MCF 10A (cell line): ENCODE data around the gene SLF1. TPM values are rescaled to one million over a fixed set of nuclear protein-coding genes. Genes with fewer than 3 reads are reported as not detected.

Experiments used
- BruUV-seq: library from RNA; stranded (reverse); fragments of 400-500 nt; replicated peaks from 2 replicates; lab custom pipeline; 2021; lab: Mats Ljungman, UMichigan
- CTCF ChIA-PET: fragments of 300-600 bp; sonication (Branson Sonifier 250); formaldehyde crosslinking; extraction: SDS; loops from one replicate; lab custom pipeline; 2021; ENCODE audit warnings: antibody characterized with exemption, inconsistent platforms; lab: Yijun Ruan, JAX
- POLR2A ChIA-PET: fragments of 300-600, 350-650 bp; sonication (Branson Sonifier 250); formaldehyde crosslinking; extraction: SDS; loops from one replicate; lab custom pipeline; 2020; ENCODE audit warnings: antibody characterized with exemption, inconsistent platforms; lab: Yijun Ruan, JAX
- DNase-seq: peaks from one replicate; pipeline ENCODE4 v3.0.0-alpha.2; 2018; ENCODE audit not compliant: unreplicated experiment
- H3K27ac Mint-ChIP-seq: one replicate; pipeline ENCODE4 v1.8.0; 2022; ENCODE audit warnings: mild to moderate bottlenecking, low read depth, mixed read lengths; ENCODE audit not compliant: unreplicated experiment
- H3K27me3 Mint-ChIP-seq: one replicate; pipeline ENCODE4 v1.8.0; 2022; ENCODE audit warnings: mixed read lengths; ENCODE audit not compliant: insufficient read depth, unreplicated experiment
- H3K36me3 Mint-ChIP-seq: one replicate; pipeline ENCODE4 v1.8.0; 2022; ENCODE audit warnings: mild to moderate bottlenecking, moderate library complexity, mixed read lengths; ENCODE audit not compliant: insufficient read depth, unreplicated experiment
- H3K4me1 Mint-ChIP-seq: one replicate; pipeline ENCODE4 v1.8.0; 2022; ENCODE audit warnings: mixed read lengths; ENCODE audit not compliant: insufficient read depth, unreplicated experiment
- H3K4me3 Mint-ChIP-seq: one replicate; pipeline ENCODE4 v1.8.0; 2022; ENCODE audit warnings: mild to moderate bottlenecking, moderate library complexity, mixed read lengths; ENCODE audit not compliant: unreplicated experiment
- H3K9me3 Mint-ChIP-seq: one replicate; pipeline ENCODE4 v1.8.0; 2022; ENCODE audit warnings: mixed read lengths; ENCODE audit not compliant: unreplicated experiment
- intact Hi-C: fragments of 100-400 bp; cut with micrococcal nuclease; formaldehyde crosslinking; loops from 2 replicates; pipeline ENCODE4 v1.14.1; 2022
- total RNA-seq: library from RNA; stranded (reverse); gene quantifications from 2 replicates; pipeline ENCODE4 v1.2.3, GENCODE V29; 2022
- TF ChIP-seq, protein P1 (sequence below): fragments of 200-600 bp; IDR thresholded peaks from one replicate; pipeline ENCODE4 v1.8.0; 2022; ENCODE audit warnings: antibody characterized with exemption, mild to moderate bottlenecking; ENCODE audit not compliant: unreplicated experiment

SLF1 gene
- total RNA-seq, 1 experiment from 2014 or later = 6.0 TPM

DNA sequence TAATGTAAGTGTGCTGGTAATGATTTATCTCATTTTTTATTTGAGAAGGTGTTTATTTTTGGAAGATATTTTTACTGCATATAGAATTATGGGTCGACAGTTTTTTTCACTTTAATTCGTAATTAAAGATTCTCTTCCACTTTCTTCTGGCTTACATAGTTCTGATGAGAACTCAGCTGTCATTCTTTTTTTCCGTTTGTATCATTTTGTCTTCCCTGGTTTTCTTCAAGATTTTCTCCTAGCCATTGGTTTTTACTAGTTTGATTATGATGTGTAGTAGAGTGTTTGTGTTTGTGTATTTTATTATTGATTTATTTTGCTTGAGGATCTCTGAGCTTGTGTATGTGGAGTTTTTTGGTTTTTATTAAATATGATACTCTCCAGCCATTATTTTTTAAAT lies 21.7 kb downstream of the SLF1 start:
- DNase-seq = no peak
- no peak overlapping the region for H3K4me3 Mint-ChIP-seq
- POLR2A ChIA-PET = no interaction called here
- H3K27ac Mint-ChIP-seq = no peak overlapping the region
- peaks cover under 1% of the 10 kb centered on the region for H3K4me1 Mint-ChIP-seq
- CTCF ChIA-PET = no interaction called here
- peaks cover 13% of the 10 kb centered on the region for H3K36me3 Mint-ChIP-seq
- no TSS peak for BruUV-seq
- intact Hi-C loops = no loop called here
- H3K27me3 Mint-ChIP-seq = no peaks in the 10 kb centered on the region
- TF ChIP-seq, protein P1, sequence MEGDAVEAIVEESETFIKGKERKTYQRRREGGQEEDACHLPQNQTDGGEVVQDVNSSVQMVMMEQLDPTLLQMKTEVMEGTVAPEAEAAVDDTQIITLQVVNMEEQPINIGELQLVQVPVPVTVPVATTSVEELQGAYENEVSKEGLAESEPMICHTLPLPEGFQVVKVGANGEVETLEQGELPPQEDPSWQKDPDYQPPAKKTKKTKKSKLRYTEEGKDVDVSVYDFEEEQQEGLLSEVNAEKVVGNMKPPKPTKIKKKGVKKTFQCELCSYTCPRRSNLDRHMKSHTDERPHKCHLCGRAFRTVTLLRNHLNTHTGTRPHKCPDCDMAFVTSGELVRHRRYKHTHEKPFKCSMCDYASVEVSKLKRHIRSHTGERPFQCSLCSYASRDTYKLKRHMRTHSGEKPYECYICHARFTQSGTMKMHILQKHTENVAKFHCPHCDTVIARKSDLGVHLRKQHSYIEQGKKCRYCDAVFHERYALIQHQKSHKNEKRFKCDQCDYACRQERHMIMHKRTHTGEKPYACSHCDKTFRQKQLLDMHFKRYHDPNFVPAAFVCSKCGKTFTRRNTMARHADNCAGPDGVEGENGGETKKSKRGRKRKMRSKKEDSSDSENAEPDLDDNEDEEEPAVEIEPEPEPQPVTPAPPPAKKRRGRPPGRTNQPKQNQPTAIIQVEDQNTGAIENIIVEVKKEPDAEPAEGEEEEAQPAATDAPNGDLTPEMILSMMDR = no peak
- H3K9me3 Mint-ChIP-seq = peaks cover 21% of the 10 kb centered on the region

DNA sequence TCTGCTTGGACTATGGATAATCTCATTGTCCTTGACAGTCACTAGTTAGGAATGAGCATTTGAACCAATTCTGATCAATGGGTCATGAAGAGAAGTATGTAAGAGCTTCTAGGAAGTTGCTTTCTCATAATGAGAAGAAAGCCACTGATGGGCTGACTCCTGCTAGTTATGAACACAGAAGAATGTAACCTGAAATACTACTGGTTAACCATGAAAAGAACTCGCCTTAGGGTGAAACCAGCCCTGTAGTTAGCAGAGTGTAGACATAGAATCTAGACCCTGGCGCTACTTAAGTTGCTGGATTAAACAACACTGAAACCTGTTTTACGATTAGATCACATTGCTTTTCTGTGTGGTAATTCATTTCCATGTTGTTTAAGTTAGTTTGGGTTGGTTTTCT lies 26.6 kb downstream of the SLF1 start:
- Mint-ChIP-seq H3K27ac (no peak overlapping the region), H3K36me3 (peaks cover 21% of the 10 kb centered on the region), H3K9me3 (peaks cover 5% of the 10 kb centered on the region), H3K4me3 (no peak overlapping the region), H3K4me1 (no peaks in the 10 kb centered on the region), H3K27me3 (no peaks in the 10 kb centered on the region)
- intact Hi-C loops = no loop called here
- ChIA-PET CTCF (interaction anchor here (0.6 kb wide), 1 partner anchor 250 kb away, joined by 3 read pairs; no protein-coding TSS in a partner anchor), POLR2A (interaction anchor here (0.7 kb wide), 1 partner anchor 268 kb away, joined by 3 read pairs; no protein-coding TSS in a partner anchor)
- no TSS peak for BruUV-seq
- DNase-seq = no peak
- TF ChIP-seq, protein P1 = no peak

DNA sequence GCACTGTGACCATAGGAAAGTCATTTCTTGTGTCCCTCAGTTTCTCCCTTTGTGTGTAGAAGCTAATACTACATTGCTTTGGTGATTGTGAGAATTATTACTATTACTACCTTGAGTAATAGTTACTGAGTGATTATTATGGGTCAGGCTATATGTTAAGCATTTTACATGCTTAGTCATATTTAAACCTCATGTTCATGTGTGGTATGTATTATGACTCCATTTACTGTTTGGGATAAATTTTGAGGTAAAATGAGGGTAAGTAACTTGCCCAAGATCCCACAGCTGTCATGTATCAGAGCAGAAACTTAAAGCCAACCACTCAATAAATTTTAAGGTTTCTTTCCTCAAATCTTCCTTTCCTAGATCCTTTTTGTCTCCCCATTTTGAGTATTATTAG lies 28.3 kb downstream of the SLF1 start:
- BruUV-seq = no TSS peak
- TF ChIP-seq, protein P1 = no peak
- POLR2A ChIA-PET = no interaction called here
- Mint-ChIP-seq H3K27ac (no peak overlapping the region), H3K36me3 (peaks cover 21% of the 10 kb centered on the region), H3K4me3 (no peak overlapping the region), H3K4me1 (no peaks in the 10 kb centered on the region), H3K9me3 (no peaks in the 10 kb centered on the region), H3K27me3 (no peaks in the 10 kb centered on the region)
- intact Hi-C loops = no loop called here
- CTCF ChIA-PET = no interaction called here
- no peak for DNase-seq

DNA sequence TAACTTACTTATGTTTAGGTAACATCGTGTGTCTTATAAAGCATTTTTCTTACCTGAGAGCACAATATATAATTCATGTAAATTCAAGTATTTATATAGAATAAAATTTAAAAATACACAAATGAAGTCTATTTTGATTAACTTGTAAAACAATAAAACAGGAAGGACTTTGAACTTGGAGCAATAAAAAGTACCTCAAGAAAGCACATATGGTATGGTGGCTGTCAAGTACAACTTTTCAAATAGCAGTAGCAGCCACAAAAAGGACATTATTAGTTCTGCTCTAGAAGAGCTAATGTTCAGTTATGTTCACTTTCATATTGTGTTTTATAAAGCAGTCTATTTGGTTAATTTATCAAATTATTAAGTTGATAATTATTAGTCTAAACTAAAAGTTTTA lies 31.4 kb downstream of the SLF1 start:
- Mint-ChIP-seq H3K9me3 (peaks cover 7% of the 10 kb centered on the region), H3K4me1 (no peaks in the 10 kb centered on the region), H3K27me3 (no peaks in the 10 kb centered on the region), H3K4me3 (no peak overlapping the region), H3K36me3 (peaks cover 14% of the 10 kb centered on the region), H3K27ac (no peak overlapping the region)
- POLR2A ChIA-PET = no interaction called here
- DNase-seq = no peak
- no TSS peak for BruUV-seq
- TF ChIP-seq, protein P1 = no peak
- intact Hi-C loops = no loop called here
- CTCF ChIA-PET = no interaction called here
